Type B pancreatic cell (in vitro differentiated cells): ENCODE measurements around the gene IPO4. TPM values are rescaled to one million over a fixed set of nuclear protein-coding genes. Genes with fewer than 3 reads are reported as not detected.

Experiments used
- DNase-seq: peaks from one replicate; pipeline ENCODE4 v3.0.0; 2021; ENCODE audit warnings: mixed read lengths; ENCODE audit not compliant: unreplicated experiment; ENCODE audit errors: extremely low spot score
- H3K27ac Mint-ChIP-seq: 2 replicates; pipeline ENCODE4 v1.8.0; 2021; ENCODE audit warnings: mild to moderate bottlenecking, mixed read lengths
- H3K27me3 Mint-ChIP-seq: 2 replicates; pipeline ENCODE4 v1.8.0; 2021; ENCODE audit warnings: mixed read lengths
- H3K36me3 Mint-ChIP-seq: 2 replicates; pipeline ENCODE4 v1.8.0; 2021; ENCODE audit warnings: mixed read lengths
- H3K4me1 Mint-ChIP-seq: one replicate; pipeline ENCODE4 v1.8.0; 2021; ENCODE audit warnings: mixed read lengths; ENCODE audit not compliant: unreplicated experiment
- H3K4me3 Mint-ChIP-seq: 2 replicates; pipeline ENCODE4 v1.8.0; 2021; ENCODE audit warnings: mild to moderate bottlenecking, mixed read lengths
- H3K9me3 Mint-ChIP-seq: 2 replicates; pipeline ENCODE4 v1.8.0; 2021; ENCODE audit warnings: mixed read lengths
- CTCF ChIP-seq: fragments of 200-600 bp; sonication (generic); conservative IDR thresholded peaks from 2 replicates; pipeline ENCODE4 v1.5.0; 2021; ENCODE audit warnings: antibody characterized with exemption, mild to moderate bottlenecking
- total RNA-seq: library from RNA; stranded (reverse); gene quantifications from 2 replicates; pipeline ENCODE4 v1.2.1, GENCODE V29; 2021; ENCODE audit warnings: low replicate concordance

Gene IPO4
- total RNA-seq, 1 donor from 2014 or later: 67.1 TPM

GRCh38 chr14:24150993-24151392 is 37.6 kb downstream of the IPO4 start:
- H3K4me3 Mint-ChIP-seq: no peak overlapping the region
- no peaks in the 10 kb centered on the region for H3K9me3 Mint-ChIP-seq
- H3K27ac Mint-ChIP-seq: no peak overlapping the region
- H3K36me3 Mint-ChIP-seq: peaks cover 18% of the 10 kb centered on the region
- TF ChIP-seq CTCF: no peak
- DNase-seq: no peak
- H3K4me1 Mint-ChIP-seq: peaks cover 16% of the 10 kb centered on the region
- H3K27me3 Mint-ChIP-seq: no peaks in the 10 kb centered on the region

GRCh38 chr14:24150567-24150966 is 38.0 kb downstream of the IPO4 start:
- no peak for TF ChIP-seq CTCF
- H3K36me3 Mint-ChIP-seq: peaks cover 14% of the 10 kb centered on the region
- H3K27me3 Mint-ChIP-seq: no peaks in the 10 kb centered on the region
- H3K4me3 Mint-ChIP-seq: no peak overlapping the region
- no peak overlapping the region for H3K27ac Mint-ChIP-seq
- H3K4me1 Mint-ChIP-seq: peaks cover 21% of the 10 kb centered on the region
- H3K9me3 Mint-ChIP-seq: no peaks in the 10 kb centered on the region
- DNase-seq: no peak

GRCh38 chr14:24150061-24150460 is 38.6 kb downstream of the IPO4 start:
- Mint-ChIP-seq H3K4me1 (peaks cover 24% of the 10 kb centered on the region), H3K9me3 (no peaks in the 10 kb centered on the region), H3K36me3 (peaks cover 12% of the 10 kb centered on the region)

GRCh38 chr14:24149302-24149969 is 39.2 kb downstream of the IPO4 start:
- Mint-ChIP-seq H3K27ac (no peak overlapping the region), H3K9me3 (no peaks in the 10 kb centered on the region), H3K4me1 (peaks cover 24% of the 10 kb centered on the region), H3K4me3 (peak overlapping the region; percentile 98), H3K27me3 (no peaks in the 10 kb centered on the region), H3K36me3 (peaks cover 10% of the 10 kb centered on the region)
- TF ChIP-seq CTCF: no peak
- DNase-seq: no peak

More at GRCh38 chr14:24150061-24150460, 38.6 kb downstream of the IPO4 start:
- DNase-seq: no peak
- TF ChIP-seq CTCF: no peak
- no peaks in the 10 kb centered on the region for H3K27me3 Mint-ChIP-seq
- H3K27ac Mint-ChIP-seq: no peak overlapping the region
- no peak overlapping the region for H3K4me3 Mint-ChIP-seq

- Mint-ChIP-seq H3K36me3 (peaks cover 9% of the 10 kb centered on the region), H3K9me3 (no peaks in the 10 kb centered on the region), H3K4me1 (peaks cover 29% of the 10 kb centered on the region), H3K27me3 (no peaks in the 10 kb centered on the region), H3K27ac (peak overlapping the region; percentile 46), H3K4me3 (peak overlapping the region; percentile 98)
- DNase-seq: no peak
- no peak for TF ChIP-seq CTCF
Observed at GRCh38 chr14:24147761-24148428, 40.7 kb downstream of the IPO4 start.
